Non-pigmented ciliary epithelial cell (primary cell): ENCODE measurements around the gene STK10.
A peak's percentile ranks its signal among the peaks of the same experiment; 100 is the strongest.
"Not testable (repeated sequence)": the region's sequence is repeated elsewhere in the genome, so short reads cannot be mapped to it uniquely, and the experiment has no call there.

Source experiments
- DNase-seq: peaks from one replicate; pipeline ENCODE4 v3.0.0-alpha.2; 2010; ENCODE audit warnings: low read depth

The STK10 gene

DNA sequence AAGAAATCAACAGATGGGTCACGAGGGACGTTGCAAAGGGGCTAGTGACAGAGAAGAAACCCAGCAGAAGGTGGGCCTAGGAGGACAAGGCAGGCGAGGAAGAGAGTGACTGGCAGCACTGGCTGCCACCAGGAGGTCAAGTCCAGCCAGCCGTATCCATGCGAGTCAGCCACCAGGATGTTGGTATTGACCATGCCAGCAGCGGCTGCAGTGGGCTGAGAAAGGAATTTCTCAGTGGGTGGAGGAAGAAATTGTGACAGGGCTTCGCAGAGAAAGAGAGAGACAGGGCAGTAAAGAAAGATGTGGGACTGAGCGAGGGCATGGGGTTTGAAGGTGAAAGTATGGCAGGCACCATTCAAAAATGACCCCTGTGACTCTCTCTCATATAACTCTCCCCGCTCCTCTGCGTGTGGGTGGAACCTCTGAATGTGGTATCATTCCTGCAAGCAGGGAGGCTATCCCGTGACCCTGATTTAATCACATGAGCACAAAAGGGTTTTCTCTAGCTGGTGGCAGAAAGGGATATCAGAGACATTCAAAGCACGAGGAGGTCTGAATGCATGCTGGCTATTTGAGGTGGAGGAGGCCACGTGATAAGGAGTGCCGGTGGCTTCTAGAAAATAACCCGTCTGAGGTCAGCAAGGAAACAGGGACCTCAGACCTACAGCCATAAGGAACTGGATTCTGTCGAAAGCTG lies 136.2 kb downstream of the STK10 start:
- DNase-seq = no peak

DNA sequence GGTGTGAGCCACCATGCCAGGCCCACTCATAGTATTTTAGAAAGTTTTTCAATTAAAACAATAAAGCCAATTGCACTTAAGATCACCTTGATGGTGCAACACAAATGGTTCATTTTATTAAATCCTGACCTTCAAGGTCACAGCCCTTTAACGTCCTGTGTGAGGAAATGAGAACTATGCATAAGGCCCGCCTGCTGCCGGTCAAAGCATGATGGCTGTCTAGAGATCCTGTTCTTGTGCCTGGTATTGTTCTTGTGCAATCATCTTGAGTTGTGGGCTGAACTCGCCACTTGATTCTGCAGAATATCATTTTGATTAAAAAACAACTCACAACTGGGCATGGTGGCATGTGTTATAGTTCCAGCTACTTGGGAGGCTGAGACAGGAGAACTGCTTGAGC lies 137.9 kb downstream of the STK10 start:
- no peak for DNase-seq

DNA sequence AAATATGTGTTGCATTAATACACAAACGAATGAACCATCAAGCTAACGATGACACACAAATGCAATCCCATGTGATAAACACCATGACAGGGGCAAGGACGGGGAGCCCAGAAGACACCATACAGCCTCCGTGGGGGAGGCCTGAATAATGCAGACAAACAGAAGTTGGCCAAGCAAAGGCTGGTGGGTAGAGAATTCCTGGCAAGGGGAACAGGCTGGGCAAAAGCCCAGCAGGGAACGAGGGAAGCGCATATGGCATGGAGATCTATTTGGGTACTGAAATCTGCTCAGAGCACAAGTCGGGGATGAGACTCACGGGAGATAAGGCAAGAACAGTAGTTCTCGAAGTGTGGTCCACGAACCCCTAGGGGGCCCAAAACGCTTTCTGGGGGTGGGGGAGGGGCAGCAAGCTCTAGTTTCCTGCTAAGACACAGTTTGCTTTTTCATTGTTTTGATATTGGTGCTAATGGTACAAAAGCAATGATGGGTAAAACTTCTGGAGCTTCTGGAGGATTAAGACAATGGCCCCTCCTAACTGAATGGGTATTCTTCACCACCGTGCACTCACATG lies 138.7 kb downstream of the STK10 start:
- DNase-seq = no peak

DNA sequence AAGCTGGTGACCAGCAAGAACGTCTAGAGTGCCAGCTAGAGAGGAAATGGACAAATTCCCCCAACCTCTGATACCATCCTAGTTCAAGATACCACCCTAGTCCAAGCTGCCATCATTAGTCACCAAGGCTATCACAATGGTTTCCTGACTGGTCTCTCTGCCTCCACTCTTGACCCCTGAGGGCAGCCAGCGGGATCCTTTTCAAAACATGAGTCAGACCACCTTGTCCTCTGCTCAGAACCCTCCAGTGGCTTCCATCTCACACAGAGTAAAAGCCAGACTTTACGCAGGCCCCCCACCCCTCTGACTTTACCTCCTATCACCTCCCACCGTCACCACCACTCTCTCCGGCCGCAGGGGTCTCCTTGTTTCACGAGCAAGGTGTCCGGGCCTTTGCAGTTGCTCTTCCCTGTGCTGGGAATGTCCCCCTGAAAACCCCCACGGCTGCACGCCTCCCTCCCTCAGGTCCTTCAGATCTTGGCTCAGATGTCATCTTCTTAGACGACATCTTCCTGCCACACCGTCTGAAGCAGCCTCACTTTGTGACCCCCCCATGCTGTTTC lies 139.4 kb downstream of the STK10 start:
- no peak for DNase-seq

DNA sequence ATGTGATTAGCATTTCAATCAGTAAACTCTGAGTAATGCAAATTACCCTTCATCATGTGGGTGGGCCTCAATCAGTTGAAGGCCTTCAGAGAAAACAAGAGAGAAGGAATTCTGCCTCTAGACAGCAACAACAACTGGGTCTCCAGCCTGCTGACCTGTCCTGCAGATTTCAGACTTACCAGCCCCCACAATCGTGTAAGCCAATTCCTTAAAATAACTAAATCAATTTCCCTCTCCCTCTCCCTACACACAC lies 139.9 kb downstream of the STK10 start:
- DNase-seq = no peak

DNA sequence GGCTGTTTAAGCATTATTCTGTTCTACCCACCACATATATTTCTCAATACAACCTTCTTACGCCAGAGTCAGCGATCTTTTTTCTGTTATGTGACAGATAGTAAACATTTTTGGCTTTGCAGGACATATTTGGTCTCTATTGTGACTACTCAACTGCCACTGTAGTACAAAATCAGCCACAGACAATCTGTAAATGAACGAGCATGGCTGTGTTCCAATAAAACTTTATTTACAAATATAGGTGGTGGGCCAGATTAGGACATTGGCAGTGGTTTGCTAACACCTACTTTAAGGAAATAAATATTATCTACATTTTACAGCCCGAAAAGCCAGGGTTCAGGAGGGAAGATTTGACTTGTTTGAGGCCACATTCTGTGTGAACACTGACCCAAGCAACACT lies 141.4 kb downstream of the STK10 start:
- no peak for DNase-seq

DNA sequence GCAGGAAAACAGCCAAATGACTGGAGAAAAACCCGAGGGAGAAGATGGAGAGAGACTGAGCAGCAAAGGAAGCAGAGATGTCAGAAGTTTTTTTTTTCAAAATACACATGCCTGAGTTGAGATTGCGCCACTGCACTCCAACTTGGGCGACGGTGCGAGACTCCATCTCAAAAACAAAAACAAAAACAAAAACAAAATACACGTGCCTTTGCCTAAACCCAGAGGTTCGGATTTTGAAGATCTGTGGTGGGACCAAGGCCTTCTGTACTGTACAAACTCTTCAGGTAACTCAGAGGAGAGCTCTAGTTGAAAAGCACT lies 142.8 kb downstream of the STK10 start:
- DNase-seq = no peak

DNA sequence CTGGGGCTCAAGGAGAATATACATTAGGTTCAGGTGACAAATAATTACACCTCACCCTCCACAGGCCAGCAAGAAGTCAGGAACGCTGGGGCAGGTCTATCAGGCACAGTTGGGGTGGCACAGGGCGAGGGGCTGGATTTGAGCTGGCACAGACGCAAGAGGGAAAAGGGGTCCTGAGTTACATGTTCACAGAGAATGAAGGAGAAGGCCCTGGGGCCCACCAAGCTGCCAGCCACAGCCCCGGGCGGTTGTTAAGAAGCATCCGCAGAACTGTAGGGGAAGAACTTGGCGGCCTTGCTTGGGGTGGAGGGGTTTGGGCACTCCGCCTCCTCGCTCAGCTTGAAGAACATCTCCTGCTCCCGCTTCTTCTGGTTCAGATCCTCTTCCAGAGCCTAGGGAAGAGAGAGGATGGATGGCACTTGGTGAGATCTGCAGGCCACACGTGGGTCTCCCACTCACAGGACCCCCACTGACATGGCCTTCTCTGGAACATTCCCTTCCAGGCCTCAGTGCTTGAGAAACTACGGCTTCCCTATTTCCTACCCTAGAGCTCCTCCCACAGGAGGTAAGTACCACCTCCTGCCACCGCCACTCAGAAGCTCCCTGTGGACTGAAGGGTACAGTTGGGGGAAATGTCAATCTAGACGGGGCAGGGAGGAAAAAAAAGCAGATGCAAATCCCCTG lies 143.3 kb downstream of the STK10 start:
- no peak for DNase-seq

DNA sequence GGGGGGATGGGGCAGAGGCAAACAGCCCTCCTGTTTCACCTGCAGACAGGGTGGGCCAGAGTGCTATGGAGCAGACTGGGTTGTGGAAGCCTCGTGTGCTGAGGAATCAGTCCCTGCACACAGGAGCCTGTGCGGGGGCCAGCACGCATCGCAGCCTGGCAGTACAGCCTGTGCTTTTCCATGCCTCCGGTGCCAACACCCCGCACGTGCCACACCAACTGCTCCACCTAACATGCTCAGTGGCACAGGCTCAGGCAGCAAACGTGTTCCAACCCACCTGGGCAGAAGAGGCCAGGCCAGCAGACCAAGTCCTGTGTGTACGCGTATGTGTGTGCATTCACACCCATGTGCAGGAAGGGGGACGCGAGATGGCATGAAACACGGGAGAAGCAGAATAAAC lies 144.2 kb downstream of the STK10 start:
- DNase-seq = no peak

DNA sequence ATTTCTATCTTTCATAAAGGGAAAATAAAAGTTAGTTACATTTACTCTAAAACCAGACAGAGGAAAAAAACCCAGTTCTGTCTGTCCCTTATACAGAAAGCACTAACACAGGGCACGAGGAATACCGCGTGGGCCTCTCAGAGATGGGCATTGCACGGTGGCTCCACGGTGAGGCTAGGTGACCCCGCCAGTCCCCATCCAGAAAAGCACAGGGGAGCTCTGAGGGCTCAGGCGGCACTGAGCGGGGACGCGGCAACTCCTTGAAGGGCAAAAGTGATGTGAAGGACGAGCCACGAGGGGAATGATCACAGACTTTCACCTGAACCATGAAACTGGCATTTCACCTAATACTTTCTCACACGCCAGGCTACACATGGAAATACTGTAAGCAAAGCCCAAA lies 145.8 kb downstream of the STK10 start:
- DNase-seq = no peak

DNA sequence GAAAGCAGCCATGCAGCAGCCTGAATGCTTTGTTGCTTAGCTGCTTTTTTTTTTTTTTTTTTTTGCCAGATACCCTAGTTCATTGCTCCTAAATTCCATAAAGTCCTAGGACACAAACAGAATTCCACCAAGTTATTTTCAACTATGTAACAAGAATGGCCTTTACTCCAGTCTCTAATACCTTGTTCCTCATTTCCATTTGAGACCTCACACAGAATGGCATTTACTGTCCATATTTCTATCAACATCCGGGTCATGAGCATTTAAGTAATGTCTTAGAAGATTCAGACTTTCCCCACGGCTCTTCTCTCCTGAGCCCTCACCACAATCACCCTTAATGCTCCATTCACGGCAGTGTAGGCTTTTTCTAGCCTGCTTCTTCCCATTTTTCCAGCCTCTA lies 149.9 kb downstream of the STK10 start:
- DNase-seq = no peak

DNA sequence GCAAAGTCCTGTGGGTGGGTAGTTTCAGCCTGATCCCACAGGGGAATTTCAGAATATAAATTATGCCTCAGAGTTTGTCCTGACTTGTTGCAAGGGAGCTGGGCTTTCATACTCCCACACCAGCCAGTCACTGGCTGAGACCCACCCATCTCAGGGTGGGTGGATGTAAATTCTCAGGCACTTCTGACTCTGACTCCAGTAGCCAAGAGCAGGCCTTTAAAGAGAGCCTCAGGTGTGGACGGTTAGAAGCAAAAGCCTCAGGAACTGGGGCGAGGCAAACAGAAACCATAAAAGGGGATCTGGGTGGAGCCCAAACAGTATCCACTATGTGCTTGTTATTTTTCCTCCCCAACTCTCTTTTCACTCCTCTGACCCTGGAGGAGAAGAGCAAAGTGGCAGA lies 153.0 kb downstream of the STK10 start:
- no peak for DNase-seq

DNA sequence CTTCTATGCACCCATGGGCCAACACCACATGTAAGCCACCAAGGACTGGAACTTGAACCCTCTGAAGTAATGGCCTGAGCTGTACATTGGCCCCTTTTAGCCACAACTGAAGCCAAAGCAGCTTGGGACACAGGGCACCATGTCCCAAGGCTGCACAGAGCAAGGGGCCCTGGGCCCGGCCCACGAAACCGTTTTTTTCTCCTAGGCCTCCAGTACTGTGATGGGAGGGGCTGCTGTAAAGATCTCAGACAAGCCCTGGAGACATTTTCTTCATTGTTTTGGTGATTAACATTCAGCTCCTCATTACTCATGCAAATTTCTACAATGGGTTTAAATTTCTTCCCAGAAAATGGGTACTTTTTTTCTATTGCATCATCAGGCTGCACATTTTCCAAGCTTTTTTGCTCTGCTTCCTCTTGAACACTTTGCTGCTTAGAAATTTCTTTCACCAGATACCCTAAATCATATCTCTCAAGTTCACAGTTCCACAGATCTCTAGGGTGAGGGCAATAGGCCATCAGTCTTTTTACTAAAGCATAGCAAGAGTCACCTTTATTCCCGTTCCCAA lies 156.0 kb downstream of the STK10 start:
- no peak for DNase-seq

DNA sequence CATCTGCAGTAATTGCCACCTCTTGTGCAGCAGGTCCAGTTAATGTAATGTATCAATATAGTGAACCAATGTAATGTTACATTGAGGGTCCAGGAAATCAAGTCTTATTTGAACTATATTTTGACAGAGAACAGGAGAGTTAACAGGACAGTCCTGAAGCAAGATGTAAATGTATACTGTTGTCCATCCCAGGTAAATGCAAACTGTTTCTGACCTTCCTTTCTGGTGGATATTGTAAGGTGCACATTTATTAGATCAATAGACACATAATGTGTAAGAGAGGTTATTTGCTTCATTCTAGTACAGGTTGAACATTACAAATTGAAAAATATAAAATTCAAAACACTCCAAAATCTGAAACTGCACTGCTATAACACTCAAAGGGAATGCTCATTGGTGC lies 158.1 kb downstream of the STK10 start:
- no peak for DNase-seq

DNA sequence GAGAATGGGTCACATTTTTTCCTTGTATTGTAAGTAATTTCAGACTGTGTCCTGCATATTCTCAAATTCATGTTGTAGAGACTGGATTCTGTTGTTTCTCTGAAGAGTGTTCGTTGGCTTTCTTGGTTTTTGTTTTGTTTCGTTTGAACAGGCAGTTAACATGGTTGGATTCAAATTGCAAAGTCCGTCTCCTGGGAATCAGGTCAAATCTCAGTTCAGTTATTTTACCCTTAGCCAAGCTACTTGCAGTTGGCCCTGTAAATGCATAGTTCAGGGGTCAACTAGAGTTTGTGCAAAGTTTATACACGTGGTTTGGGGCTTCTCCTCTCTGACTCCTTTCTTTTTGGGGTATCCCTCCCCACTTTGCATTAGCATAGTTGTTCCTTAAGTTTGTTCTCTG lies 159.9 kb downstream of the STK10 start:
- DNase-seq = no peak

DNA sequence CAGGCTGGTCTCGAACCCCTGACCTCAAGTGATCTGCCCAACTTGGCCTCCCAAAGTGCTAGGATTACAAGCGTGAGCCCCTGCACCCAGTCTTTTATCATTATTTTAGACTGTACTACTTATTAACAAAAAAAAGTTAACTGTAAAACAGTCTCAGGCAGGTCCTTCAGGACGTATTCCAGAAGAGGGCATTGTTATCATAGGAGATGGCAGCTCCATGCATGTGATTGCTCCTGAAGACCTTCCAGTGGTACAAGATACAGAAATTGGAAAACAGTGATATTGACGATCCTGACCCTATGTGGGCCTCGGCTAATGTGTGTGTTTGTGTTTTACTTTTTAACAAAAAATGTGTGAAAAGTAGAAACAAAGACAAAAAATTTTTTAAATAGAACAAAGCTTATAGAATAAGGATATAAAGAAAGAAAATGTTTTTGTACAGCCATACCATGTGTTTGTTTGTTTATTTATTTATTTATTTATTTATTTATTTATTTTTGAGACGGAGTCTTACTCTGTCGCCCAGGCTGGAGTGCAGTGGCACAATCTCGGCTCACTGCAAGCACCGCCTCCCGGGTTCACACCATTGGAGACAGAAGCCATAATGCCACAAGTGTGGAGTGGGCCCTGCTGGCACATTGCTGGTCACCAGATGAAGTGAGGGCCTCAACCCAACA lies 167.8 kb downstream of the STK10 start:
- DNase-seq = not testable (repeated sequence)

DNA sequence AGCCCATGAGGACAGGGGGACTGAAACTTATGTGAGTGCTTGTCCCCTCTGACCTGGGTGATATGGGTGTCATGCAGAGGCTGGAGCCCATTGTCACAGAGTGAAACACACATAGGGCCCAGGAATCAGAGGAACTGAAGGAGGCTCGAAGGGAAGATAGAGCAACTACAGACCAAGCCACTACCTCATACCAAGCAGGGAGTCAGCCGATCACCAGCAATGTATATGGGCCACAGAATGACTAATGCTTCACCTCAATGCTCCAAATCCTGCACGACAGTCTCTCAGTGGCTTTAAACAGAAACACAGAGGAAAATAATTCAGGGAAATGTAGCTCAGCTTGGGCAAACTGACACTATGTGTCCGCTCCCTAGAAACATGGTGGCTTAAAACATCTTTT lies 172.7 kb downstream of the STK10 start:
- no peak for DNase-seq

DNA sequence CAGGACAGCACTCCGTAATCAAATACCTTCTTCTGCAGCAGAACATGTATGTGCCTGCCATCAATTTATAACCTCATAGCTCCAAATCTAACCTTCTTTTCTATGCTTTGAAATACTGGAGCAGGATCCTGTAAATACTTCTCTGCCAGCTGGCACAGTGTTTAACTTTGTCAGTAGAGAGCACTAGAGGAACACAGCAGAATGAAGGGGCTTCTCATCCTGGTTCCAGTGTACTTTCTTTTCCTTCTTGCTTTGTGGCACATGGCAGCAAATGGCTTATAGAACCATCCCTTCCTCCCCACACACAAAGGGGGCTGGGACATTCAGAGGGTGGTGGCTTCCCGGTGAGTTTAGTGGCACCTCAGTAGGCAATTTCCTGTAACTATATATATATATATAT lies 177.7 kb downstream of the STK10 start:
- no peak for DNase-seq

DNA sequence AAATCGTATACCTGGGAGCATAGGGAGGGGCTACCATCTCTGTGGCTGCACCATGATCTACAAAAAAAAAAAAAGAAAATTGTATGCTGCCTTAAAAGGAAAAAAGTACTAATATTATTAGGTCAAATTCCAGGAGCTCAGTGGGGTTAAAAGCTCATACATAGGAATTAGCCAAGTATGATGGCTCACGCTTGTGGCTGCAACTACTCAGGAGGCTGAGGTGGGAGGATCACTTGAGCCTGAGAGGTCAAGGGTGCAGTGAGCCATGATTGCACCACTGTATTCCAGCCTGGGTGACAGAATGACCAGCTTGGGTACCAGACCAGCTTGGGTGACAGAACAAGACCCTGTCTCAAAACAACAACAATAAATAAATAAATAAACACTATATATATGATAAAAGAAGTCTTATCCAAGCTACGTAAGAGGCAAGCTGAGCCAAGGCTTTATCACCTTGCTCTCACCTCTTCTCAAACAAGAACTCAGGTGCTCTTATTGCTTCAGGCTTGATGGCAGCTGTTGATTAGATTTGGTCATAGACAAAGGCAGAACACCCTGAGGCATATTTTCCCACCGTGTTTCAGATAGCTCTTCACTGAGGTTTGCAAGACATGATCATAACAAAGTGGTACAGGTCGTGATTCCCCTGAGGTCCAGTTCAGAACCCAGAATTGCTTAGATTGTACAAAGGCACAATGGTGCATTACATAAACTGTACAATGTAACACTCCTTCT lies 178.3 kb downstream of the STK10 start:
- no peak for DNase-seq

DNA sequence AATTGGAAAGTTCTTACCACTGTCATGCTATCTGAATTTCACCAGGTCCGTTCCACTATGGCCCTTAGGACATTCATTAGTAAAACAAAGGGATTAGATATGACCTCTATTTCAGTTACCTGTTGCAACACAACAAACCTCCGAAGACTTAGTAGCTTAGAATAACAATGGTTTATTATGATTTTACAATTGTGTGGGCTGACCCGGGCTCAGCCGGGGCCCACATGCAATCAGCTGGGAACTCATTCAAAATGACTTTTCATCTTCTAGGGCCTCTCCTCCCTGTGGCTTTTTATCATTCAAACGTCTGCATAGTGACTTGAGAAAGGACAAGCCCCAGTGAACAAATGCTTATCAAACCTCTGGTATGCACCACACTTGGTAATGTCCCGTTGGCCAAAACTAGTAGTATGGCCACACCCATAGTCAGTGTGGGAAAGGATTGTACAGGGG lies 179.3 kb downstream of the STK10 start:
- DNase-seq = peak; percentile 47

DNA sequence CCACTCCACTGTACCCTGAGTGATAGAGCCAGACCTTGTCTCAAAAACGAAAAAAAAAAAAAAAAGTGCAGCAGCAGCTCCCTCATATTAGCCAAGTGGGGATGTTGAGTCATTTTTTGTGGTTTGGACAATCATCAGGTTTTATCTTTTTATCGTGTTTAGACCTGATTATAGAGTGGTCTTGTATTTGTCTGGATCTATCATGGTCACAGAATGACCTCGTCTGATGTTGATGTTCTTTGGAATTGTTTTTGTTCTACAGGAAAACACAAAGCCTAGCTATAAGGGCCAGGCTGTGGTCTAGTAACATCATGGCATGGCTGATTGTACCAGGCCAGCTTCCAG lies 179.9 kb downstream of the STK10 start:
- peak; percentile 73 for DNase-seq
